Loucy (cell line): Measurements from ENCODE around the gene TEX35.

Source experiments
- CTCF ChIP-seq: fragments of 200-600 bp; sonication (generic); conservative IDR thresholded peaks from 2 replicates; pipeline ENCODE4 v1.5.1; 2014; ENCODE audit warnings: mild to moderate bottlenecking, antibody characterized with exemption, low read length
- EZH2phosphoT487 ChIP-seq: fragments of 200-600 bp; IDR thresholded peaks from 2 replicates; pipeline ENCODE4 v1.6.1; 2018; ENCODE audit warnings: antibody characterized with exemption, mild to moderate bottlenecking, moderate library complexity, borderline replicate concordance

DNA sequence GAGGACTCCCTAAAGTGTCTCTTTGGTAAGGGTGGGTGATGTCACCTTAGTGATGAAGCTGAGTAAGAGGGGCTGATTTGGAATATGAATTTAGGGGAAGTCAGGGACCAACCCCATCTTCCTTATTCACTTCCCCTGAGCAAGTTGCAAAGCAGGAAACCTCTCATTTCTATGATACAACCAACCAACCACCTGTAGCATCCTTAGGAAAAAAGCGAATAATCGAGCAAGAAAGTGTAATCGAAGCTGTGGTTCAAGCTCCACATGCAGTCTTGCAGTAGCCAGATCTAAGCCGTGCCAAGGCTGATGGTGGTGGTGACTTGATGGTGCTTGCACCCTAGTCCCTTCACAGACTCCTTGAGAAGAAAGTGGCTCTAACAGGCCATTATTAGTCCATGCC, 3.2 kb downstream of the TEX35 start:
- no peak for TF ChIP-seq CTCF
- TF ChIP-seq EZH2phosphoT487, result no peak
